Activated CD8-positive, alpha-beta memory T cell treated with anti-CD3 and anti-CD28 coated beads, Interleukin-2, amount 50 U/mL, for 24 hours (primary cell): Measurements from ENCODE around the gene FAM185A.
"Not testable (repeated sequence)": the region's sequence is repeated elsewhere in the genome, so short reads cannot be mapped to it uniquely, and the experiment has no call there.

Experiments
- DNase-seq: peaks from one replicate; pipeline ENCODE4 v3.0.0-alpha.2; 2020; ENCODE audit errors: extremely low read depth

FAM185A gene

DNA sequence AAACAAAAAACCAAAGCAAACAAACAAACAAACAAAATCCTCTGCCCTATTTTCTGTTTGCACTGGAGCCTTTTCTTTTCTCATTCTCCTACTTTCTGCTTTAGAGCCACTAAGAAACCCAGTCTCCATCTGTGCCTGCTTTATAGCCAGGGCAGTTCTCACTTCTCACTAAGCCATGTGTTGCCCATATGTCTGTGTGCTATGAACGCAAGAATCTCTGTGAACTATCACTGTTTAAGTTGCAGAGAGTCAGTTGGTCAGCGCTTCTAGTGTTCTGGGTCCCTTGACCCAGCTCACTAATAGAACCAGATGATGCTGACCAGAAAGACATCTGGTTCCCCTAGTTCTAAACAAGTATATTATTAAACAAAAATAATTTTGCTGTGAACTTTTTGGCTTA lies 81.4 kb downstream of the FAM185A start:
- no peak for DNase-seq

DNA sequence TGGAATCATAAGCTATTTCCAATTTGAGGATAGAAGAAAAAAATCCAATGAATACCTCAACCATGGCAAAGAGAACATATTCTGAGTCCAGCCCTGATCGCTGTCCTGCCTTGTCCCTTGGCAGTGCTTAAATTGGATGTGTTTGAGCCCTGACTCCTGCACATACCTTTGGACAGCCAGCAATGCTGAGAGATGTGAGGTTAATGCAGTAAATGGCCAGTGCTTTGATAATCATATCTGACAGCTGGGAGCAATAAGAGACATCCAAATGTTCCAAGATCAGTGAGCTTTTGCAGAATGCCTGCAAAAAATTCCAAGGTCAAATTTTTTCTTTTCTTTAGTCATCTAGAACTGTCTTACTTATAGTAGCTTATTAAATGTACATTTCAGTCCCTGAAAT lies 83.9 kb downstream of the FAM185A start:
- DNase-seq: no peak

DNA sequence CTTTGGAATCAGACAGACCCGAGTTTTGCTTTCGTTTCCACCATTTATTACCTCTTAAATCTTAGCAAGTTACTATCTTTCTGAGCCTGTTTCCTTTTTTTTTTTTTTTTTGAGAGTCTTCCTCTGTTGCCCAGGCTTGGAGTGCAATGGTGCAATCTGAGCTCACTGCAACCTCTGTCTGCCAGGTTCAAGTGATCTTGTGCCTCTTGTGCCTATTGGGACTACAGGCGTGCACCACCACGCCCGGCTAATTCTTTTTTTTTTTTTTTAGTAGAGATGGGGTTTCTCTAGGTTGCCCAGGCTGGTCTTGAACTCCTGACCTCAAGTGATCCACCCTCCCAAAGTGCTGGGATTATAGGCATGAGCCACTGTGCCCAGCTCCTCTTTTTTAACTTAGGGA lies 84.5 kb downstream of the FAM185A start:
- DNase-seq: no peak

DNA sequence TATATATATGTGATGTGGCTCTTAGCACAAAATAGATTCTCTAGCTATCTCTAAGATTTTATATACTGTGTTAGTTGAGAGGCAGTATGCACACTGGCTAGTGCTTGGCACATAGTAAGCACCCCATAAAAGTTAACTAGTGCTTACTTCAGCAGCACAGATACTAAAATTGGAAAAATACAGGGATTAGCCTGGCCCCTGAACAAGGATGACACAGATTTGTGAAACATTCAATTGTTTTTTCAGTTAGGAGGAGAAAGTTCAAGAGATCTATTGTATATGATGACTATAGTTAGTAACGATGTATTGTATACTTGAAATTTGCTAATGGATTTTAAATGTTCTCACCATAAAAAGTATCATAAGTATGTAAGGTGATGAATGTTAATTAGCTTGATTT lies 85.7 kb downstream of the FAM185A start:
- no peak for DNase-seq

DNA sequence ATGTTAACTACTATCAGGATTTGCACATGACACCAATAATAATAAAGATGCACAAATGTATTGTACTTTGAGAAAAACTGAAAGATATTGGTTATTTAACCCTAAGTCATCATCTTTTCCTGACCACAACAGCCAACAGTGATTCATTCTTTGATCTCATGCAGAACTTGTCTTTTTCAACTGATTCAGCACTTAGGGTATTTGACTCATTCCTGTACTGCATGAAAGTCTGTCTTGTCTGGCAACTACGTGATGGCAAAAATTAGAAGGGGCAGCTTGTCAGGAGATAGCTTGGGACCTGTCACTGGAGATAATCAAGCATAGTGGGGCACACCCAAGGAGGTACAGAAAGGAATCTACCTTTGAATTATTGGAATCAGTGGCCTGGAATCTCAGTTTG lies 86.2 kb downstream of the FAM185A start:
- no peak for DNase-seq

DNA sequence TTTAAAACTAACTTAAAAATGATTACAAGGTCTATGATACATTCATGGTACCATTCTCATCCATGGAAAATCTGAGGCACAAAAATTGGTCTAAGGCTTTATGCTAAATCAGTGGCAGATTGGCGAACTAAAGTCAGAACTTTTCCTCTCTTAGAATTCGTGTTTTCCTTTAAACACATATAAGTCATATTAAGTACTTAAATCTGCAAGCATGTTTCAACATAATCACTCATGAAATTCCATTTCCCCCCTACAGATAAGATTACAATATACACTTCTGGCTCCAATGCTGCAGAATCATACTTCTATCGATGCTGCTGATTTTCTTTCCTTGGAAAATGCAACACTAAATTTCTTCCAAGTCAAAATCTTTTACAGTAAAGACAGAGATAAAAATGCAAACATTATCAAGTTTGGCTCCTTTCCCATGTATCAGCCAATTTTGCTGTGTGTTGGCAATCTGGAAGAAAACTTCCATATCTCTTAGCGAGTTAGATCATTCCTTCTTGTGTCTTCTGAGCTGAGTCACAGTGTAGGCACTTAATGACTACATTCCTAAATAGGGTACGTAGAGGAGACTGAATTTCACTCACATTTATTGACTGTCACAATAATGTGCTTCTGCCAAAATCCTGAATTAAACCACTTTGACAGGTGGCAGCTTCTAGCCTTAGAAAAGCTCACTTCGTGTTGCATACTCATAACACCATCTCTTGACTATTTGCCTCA lies 87.6 kb downstream of the FAM185A start:
- no peak for DNase-seq

DNA sequence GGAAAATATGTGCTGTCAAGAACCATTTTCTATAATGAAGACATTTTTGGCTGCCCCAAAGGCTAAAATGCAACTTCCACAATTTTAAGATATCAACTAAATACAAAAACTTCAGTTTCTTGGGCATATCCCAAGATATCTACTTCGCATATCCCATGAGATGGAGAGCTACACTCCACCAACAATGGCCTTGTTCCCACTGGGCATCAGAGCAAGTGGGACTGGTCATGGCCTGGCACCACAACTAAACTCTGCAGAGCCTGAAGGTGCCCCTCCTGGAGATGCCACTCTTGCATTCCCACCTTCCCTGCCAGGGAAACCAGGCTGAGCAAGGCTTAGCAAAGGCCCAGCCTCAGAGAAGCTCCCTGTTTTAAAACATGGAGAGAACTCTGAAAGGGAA lies 88.2 kb downstream of the FAM185A start:
- no peak for DNase-seq

DNA sequence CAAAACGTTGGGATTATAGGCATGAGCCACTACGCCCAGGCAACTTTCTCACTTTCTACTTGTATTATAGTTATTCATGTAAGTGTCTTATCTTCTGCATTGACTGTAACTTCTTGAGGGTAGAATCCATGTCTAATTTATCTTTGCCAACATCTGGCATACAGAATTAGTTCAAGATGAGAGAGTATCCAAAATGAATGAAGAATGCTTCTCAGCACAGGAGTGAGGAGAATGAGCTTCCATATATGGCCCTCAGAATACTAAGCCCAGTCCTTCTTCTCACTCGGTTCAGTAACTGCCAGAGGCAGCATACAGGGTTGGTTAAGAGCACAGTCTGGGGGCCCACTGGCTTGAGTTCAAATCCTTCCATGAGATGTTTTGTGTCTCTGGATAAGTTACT lies 89.0 kb downstream of the FAM185A start:
- DNase-seq: no peak

DNA sequence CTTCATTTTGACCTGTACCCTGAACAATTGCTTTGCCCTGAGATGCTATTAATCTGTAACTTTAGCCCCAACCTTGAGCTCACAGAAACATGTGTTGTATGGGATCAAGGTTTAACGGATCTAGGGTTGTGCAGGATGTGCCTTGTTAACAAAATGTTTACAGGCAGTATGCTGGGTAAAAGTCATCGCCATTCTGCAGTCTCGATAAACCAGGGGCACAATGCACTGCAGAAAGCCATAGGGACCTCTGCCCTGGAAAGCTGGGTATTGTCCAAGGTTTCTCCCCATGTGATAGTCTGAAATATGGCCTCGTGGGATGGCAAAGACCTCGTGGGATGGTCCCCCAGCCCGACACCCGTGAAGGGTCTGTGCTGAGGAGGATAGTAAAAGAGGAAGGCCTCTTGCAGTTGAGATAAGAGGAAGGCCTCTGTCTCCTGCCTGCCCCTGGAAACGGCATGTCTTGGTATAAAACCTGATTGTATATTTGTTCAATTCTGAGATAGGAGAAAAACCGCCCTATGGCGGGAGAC lies 89.8 kb downstream of the FAM185A start:
- not testable (repeated sequence) for DNase-seq

DNA sequence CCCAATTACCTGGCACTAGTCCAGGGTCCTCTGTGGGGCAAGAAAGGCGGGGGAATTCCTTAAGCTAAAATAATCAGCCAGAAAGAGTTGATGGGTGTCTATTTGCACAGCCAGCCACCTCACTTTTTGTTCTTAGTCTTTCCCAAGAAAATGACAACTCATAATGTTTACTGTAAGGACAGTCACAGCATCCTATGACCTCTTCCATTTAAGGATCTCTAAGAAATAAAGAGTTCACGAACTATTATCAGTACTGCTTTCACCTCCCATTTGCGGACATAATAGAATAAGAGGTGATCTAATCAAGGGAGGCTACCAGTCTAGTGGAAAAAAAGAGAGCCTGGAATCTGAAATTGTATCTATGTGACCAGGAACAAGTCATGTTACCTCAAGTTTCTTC lies 91.6 kb downstream of the FAM185A start:
- DNase-seq: no peak

DNA sequence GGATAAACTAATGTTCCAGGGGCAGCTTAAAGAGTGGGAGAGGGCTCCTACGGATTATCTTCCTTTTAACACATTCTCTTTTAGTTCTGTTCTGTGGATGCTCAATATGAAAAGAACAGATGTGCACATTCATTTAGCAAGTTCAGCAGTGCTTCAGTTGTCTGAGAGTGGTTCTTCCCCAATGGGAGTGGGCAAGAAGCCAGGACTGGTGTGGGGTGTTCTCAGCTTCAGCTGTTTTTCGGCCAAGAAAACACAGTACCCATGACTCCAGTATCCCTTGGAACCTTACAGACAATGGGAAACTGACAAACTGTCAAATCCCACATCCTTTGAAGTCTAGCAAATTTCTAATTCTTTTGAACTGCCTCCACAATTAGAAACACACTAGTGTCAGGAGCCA lies 92.5 kb downstream of the FAM185A start:
- no peak for DNase-seq

DNA sequence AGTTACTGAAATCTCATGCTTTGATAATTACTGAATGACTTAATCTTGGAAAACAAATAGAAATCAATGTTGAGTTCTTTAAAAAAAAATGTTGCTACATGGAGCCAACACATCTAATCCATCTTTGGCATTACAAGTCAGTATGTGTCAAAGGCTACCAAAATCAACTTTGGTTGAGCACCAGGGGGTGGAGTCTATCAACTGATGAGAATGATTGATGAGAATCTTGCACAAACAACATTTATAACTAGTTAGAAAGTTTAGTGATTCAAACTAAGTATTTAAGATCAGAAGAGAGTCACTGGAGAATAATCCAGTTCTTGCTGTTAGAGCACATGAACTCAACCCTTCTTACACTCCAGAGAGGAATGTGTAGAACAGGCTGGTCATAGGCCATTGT lies 93.5 kb downstream of the FAM185A start:
- DNase-seq: no peak

DNA sequence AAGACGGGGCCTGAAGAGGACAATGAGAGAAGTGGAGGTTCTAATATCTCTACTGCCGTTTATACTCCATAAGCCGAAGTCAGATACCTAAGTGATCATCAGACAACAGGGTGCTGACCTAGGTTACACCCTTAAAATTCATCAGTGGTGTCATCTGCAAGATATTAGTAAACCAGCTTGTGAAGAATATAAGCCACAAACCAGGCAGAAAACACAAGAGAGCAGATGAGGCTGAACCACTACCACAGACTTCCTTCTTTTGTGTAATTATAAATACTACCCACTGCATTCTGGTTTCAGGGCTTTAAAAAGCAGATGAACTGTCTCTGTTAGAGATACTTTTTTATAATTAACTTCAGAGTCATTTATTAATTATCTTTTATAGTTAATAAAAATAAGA lies 95.1 kb downstream of the FAM185A start:
- no peak for DNase-seq

DNA sequence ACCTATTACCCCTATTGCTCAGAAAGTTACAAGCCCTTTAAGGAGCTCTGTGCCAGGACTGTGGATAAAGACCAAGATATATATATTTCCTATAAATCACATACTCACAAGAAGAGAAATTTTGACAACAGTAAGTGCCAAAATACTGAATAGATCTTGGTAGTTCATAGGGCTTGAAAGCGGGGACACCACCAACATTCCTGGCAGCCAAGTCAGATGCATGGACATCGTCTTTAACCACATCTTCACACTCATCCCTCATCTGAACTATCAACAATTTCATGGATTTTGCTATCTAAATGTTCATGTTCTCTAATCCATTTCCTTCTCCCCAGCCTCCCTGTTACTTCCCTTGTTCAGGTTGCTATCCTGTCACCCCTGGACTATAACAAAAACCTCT lies 96.5 kb downstream of the FAM185A start:
- no peak for DNase-seq

DNA sequence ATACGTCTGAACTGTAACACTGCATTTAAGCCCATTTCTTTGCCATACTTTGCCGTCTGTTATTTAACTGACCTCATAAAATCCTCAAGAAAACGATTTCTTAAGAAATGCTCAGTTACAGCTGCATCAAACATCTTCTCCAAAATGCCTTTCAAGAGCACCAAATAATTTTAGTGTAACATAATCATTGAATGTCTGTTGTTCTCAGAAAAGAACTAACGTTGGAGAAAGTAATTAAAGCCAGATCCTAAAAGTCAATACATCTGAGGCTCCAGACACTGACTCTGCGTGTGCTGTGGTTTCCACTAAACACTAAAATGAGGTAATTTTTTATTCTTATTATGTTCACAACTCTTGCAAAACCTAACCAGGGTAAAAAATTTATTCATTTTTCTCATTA lies 100.3 kb downstream of the FAM185A start:
- no peak for DNase-seq

DNA sequence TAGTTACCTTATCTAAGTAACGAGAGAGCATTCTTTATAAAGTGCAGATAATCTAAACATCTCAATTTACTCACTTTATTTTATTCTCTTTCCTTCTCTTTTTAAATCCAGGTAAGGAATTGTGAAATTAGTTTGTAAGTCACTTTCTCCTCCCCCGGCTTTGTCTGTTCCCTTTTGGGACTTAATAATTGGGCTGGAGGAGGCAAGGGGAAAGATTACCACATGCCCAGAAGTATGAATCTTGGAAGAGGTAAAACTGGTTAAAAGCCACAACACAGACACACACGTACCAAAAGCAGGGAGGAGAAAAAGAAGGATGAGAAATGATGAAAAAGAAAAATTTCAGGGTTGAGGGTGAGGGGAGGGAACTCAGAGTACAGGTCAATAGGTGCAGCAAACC lies 100.7 kb downstream of the FAM185A start:
- no peak for DNase-seq

DNA sequence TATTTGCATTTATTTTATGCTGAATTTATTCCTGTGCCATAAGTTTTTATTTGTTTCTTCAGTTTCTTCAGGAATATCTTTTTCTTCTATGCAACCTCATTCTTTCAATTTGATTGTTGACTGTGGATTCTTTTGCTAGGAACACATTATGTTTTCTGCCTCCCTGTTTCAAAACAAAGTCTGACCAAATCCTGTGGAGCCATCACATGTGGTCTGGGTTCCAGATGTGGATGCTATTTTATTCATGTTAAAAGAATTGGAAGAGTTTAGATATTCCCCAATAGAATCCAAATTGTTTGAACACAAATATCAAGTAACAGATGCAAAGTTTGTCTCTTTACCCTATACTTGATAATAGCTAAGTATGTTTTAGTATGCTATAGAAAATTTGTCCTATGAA lies 107.2 kb downstream of the FAM185A start:
- DNase-seq: no peak
